IgD-negative memory B cell (primary cell): ENCODE data around the gene SBNO2. TPM values are rescaled to one million over a fixed set of nuclear protein-coding genes. Genes with fewer than 3 reads are reported as not detected.
"Not testable (repeated sequence)": the region's sequence is repeated elsewhere in the genome, so short reads cannot be mapped to it uniquely, and the experiment has no call there.

Source experiments
- H3K27ac Mint-ChIP-seq, 3 donors: one replicate each; pipeline ENCODE4 v1.8.0; 2020 to 2022; ENCODE audit warnings: mild to moderate bottlenecking in 3 of 3, mixed read lengths in 3 of 3, moderate library complexity in 1 of 3
- H3K27me3 Mint-ChIP-seq: one replicate; pipeline ENCODE4 v1.8.0; 2021; ENCODE audit warnings: mixed read lengths
- H3K36me3 Mint-ChIP-seq: one replicate; pipeline ENCODE4 v1.8.0; 2020; ENCODE audit warnings: mild to moderate bottlenecking, mixed read lengths
- H3K4me1 Mint-ChIP-seq, 3 donors: one replicate each; pipeline ENCODE4 v1.8.0; 2020 to 2022; ENCODE audit warnings: mixed read lengths in 3 of 3, mild to moderate bottlenecking in 1 of 3
- H3K4me3 Mint-ChIP-seq, 4 donors: one replicate each; pipeline ENCODE4 v1.8.0; 2020 to 2022; ENCODE audit warnings: mild to moderate bottlenecking in 4 of 4, mixed read lengths in 4 of 4, moderate library complexity in 3 of 4
- H3K9me3 Mint-ChIP-seq, 3 donors: one replicate each; pipeline ENCODE4 v1.8.0; 2020 to 2021; ENCODE audit warnings: mixed read lengths in 3 of 3, mild to moderate bottlenecking in 1 of 3
- polyA plus RNA-seq: library from polyadenylated mRNA; unstranded; fragments of 300-500 nt; fragmentation: Illumina TruSeq; gene quantifications from one replicate; pipeline ENCODE4 v1.2.3, GENCODE V29; 2021

The SBNO2 gene
- polyA plus RNA-seq, 1 donor from 2014 or later: 2.1 TPM

- Mint-ChIP-seq H3K36me3 (no peaks in the 10 kb centered on the region), H3K4me3 (peak overlapping the region; percentile 83 to 93 (median 90)), H3K4me1 (peaks cover 12 to 18% (median 17%) of the 10 kb centered on the region in 3 donors)
These were observed 42.1 kb downstream of the SBNO2 start for GRCh38 chr19:1131718-1132551.

GRCh38 chr19:1130771-1131717 is 43.0 kb downstream of the SBNO2 start:
- no peaks in the 10 kb centered on the region for H3K9me3 Mint-ChIP-seq

More at GRCh38 chr19:1131718-1132551, 42.1 kb downstream of the SBNO2 start:
- no peaks in the 10 kb centered on the region for H3K9me3 Mint-ChIP-seq
- H3K27me3 Mint-ChIP-seq: no peaks in the 10 kb centered on the region
- H3K27ac Mint-ChIP-seq: peak overlapping the region; percentile 90 to 93 (median 92)

GRCh38 chr19:1129535-1129934 is 44.5 kb downstream of the SBNO2 start:
- Mint-ChIP-seq H3K4me3 (peak overlapping the region in 2 of 4 donors; percentile 12 to 91), H3K9me3 (no peaks in the 10 kb centered on the region), H3K4me1 (peaks cover 12 to 18% (median 14%) of the 10 kb centered on the region in 3 donors), H3K27me3 (no peaks in the 10 kb centered on the region), H3K27ac (peak overlapping the region in 1 of 3 donors; percentile 69), H3K36me3 (no peaks in the 10 kb centered on the region)

More at GRCh38 chr19:1130771-1131717, 43.0 kb downstream of the SBNO2 start:
- Mint-ChIP-seq H3K27me3 (no peaks in the 10 kb centered on the region), H3K27ac (peak overlapping the region; percentile 90 to 93 (median 92)), H3K4me3 (peak overlapping the region; percentile 83 to 93 (median 90)), H3K36me3 (no peaks in the 10 kb centered on the region), H3K4me1 (peaks cover 12 to 18% (median 15%) of the 10 kb centered on the region in 3 donors)

GRCh38 chr19:1129084-1129483 is 45.0 kb downstream of the SBNO2 start:
- not testable (repeated sequence) for H3K27ac Mint-ChIP-seq, H3K36me3 Mint-ChIP-seq, H3K4me3 Mint-ChIP-seq, H3K27me3 Mint-ChIP-seq, H3K9me3 Mint-ChIP-seq
- peaks cover 12 to 18% (median 14%) of the 10 kb centered on the region in 3 donors for H3K4me1 Mint-ChIP-seq

- no peaks in the 10 kb centered on the region for H3K27me3 Mint-ChIP-seq
- no peak overlapping the region for H3K4me3 Mint-ChIP-seq
- no peaks in the 10 kb centered on the region for H3K9me3 Mint-ChIP-seq
- H3K27ac Mint-ChIP-seq: no peak overlapping the region
- no peaks in the 10 kb centered on the region for H3K36me3 Mint-ChIP-seq
- H3K4me1 Mint-ChIP-seq: peaks cover 6 to 14% (median 10%) of the 10 kb centered on the region in 3 donors
These were observed 46.0 kb downstream of the SBNO2 start for GRCh38 chr19:1128106-1128505.

- no peaks in the 10 kb centered on the region for H3K9me3 Mint-ChIP-seq
- no peak overlapping the region for H3K27ac Mint-ChIP-seq
- H3K27me3 Mint-ChIP-seq: no peaks in the 10 kb centered on the region
- no peak overlapping the region for H3K4me3 Mint-ChIP-seq
- H3K36me3 Mint-ChIP-seq: peaks cover 2% of the 10 kb centered on the region
- peaks cover 6 to 14% (median 10%) of the 10 kb centered on the region in 3 donors for H3K4me1 Mint-ChIP-seq
These were observed 46.9 kb downstream of the SBNO2 start for GRCh38 chr19:1126984-1127760.

GRCh38 chr19:1125601-1126467 is 48.2 kb downstream of the SBNO2 start:
- Mint-ChIP-seq H3K4me1 (peaks cover 5 to 11% (median 9%) of the 10 kb centered on the region in 3 donors), H3K27ac (peak overlapping the region in 1 of 3 donors; percentile 69), H3K4me3 (no peak overlapping the region), H3K36me3 (peaks cover 2% of the 10 kb centered on the region), H3K9me3 (no peaks in the 10 kb centered on the region), H3K27me3 (no peaks in the 10 kb centered on the region)

- no peak overlapping the region for H3K27ac Mint-ChIP-seq
- no peaks in the 10 kb centered on the region for H3K9me3 Mint-ChIP-seq
- H3K4me1 Mint-ChIP-seq: peaks cover 0 to 1% (median 0%) of the 10 kb centered on the region in 3 donors
- H3K27me3 Mint-ChIP-seq: no peaks in the 10 kb centered on the region
- peaks cover 2% of the 10 kb centered on the region for H3K36me3 Mint-ChIP-seq
- H3K4me3 Mint-ChIP-seq: no peak overlapping the region
These were observed 50.0 kb downstream of the SBNO2 start for GRCh38 chr19:1123885-1124677.

- Mint-ChIP-seq H3K4me3 (no peak overlapping the region), H3K27me3 (no peaks in the 10 kb centered on the region), H3K27ac (no peak overlapping the region), H3K9me3 (no peaks in the 10 kb centered on the region), H3K36me3 (peaks cover 2% of the 10 kb centered on the region), H3K4me1 (no peaks in the 10 kb centered on the region)
These were observed 50.7 kb downstream of the SBNO2 start for GRCh38 chr19:1123381-1123780.

GRCh38 chr19:1122972-1123363 is 51.1 kb downstream of the SBNO2 start:
- no peaks in the 10 kb centered on the region for H3K27me3 Mint-ChIP-seq
- H3K4me3 Mint-ChIP-seq: peak overlapping the region in 1 of 4 donors; percentile 32
- H3K9me3 Mint-ChIP-seq: no peaks in the 10 kb centered on the region
- H3K36me3 Mint-ChIP-seq: peaks cover 2% of the 10 kb centered on the region
- no peaks in the 10 kb centered on the region for H3K4me1 Mint-ChIP-seq
- peak overlapping the region in 1 of 3 donors; percentile 21 for H3K27ac Mint-ChIP-seq

GRCh38 chr19:1122021-1122971 is 51.8 kb downstream of the SBNO2 start:
- Mint-ChIP-seq H3K27me3 (no peaks in the 10 kb centered on the region), H3K4me3 (peak overlapping the region in 1 of 4 donors; percentile 32), H3K27ac (peak overlapping the region in 1 of 3 donors; percentile 21), H3K4me1 (no peaks in the 10 kb centered on the region), H3K9me3 (no peaks in the 10 kb centered on the region), H3K36me3 (peaks cover 2% of the 10 kb centered on the region)

GRCh38 chr19:1121395-1121794 is 52.7 kb downstream of the SBNO2 start:
- Mint-ChIP-seq H3K9me3 (no peaks in the 10 kb centered on the region), H3K27me3 (no peaks in the 10 kb centered on the region), H3K4me3 (no peak overlapping the region), H3K36me3 (peaks cover 2% of the 10 kb centered on the region), H3K4me1 (no peaks in the 10 kb centered on the region), H3K27ac (no peak overlapping the region)
